ENCODE data around the gene PRR14. TPM values are rescaled to one million over a fixed set of nuclear protein-coding genes. Genes with fewer than 3 reads are reported as not detected.

PRR14 gene
- total RNA-seq, 4 donors from 2014 or later, result 8.8 to 28.4 (median 17.8) TPM

- no peaks in the 10 kb centered on the region for H3K9me3 ChIP-seq
- peaks cover 11% of the 10 kb centered on the region in 2 donors for H3K4me1 ChIP-seq
- TF ChIP-seq POLR2A (IDR thresholded peaks at IDR 0.05), result no peak
- no peak for TF ChIP-seq CTCF (IDR thresholded peaks at IDR 0.05 in 4 of 5, conservative IDR thresholded peaks at IDR 0.05 in 1 of 5)
- DNase-seq (no peak), ATAC-seq (no peak)
- H3K36me3 ChIP-seq, result peaks cover 3 to 87% of the 10 kb centered on the region in 2 donors
- H3K27me3 ChIP-seq, result no peaks in the 10 kb centered on the region
- in situ Hi-C loops (cut with MboI; ENCODE audit: low sequenced_read_pairs in 4 of 4) (no loop called here), intact Hi-C loops (cut with DNase I; ENCODE audit: low total_unique reads) (no loop called here)
- H3K4me3 ChIP-seq, result no peak overlapping the region
- no peak overlapping the region for H3K27ac ChIP-seq
These were observed 15.1 kb downstream of the PRR14 start for GRCh38 chr16:30665830-30666190.

- Histone ChIP-seq H3K4me3 (no peak overlapping the region), H3K4me1 (peaks cover 3% of the 10 kb centered on the region in 2 donors), H3K27ac (peak overlapping the region in 1 of 4 donors; percentile 26), H3K27me3 (no peaks in the 10 kb centered on the region), H3K9me3 (no peaks in the 10 kb centered on the region), H3K36me3 (peaks cover 3 to 83% of the 10 kb centered on the region in 2 donors)
- ATAC-seq (no peak), DNase-seq (no peak)
- in situ Hi-C loops (cut with MboI; ENCODE audit: low sequenced_read_pairs in 4 of 4), result no loop called here
- TF ChIP-seq CTCF (IDR thresholded peaks at IDR 0.05 in 4 of 5, conservative IDR thresholded peaks at IDR 0.05 in 1 of 5), result no peak
- no peak for TF ChIP-seq POLR2A (IDR thresholded peaks at IDR 0.05)
- intact Hi-C loops (cut with DNase I; ENCODE audit: low total_unique reads), result no loop called here
These were observed 15.9 kb downstream of the PRR14 start for GRCh38 chr16:30666681-30667080.

GRCh38 chr16:30667361-30667905 lies 16.7 kb downstream of the PRR14 start:
- in situ Hi-C loops (cut with MboI; ENCODE audit: low sequenced_read_pairs in 4 of 4), result no loop called here
- intact Hi-C loops (cut with DNase I; ENCODE audit: low total_unique reads), result no loop called here
- Histone ChIP-seq H3K27me3 (no peaks in the 10 kb centered on the region), H3K27ac (peak overlapping the region in 2 of 4 donors; percentile 26 to 29), H3K36me3 (peaks cover 3 to 80% of the 10 kb centered on the region in 2 donors), H3K9me3 (no peaks in the 10 kb centered on the region), H3K4me3 (no peak overlapping the region), H3K4me1 (no peaks in the 10 kb centered on the region)
- TF ChIP-seq POLR2A (IDR thresholded peaks at IDR 0.05), result no peak
- no peak for TF ChIP-seq CTCF (IDR thresholded peaks at IDR 0.05 in 4 of 5, conservative IDR thresholded peaks at IDR 0.05 in 1 of 5)
- DNase-seq, result no peak
- ATAC-seq, result peak in 1 of 2 donors; percentile 45

GRCh38 chr16:30668393-30668792 lies 17.6 kb downstream of the PRR14 start:
- Histone ChIP-seq H3K4me3 (no peak overlapping the region), H3K36me3 (peaks cover 3 to 71% of the 10 kb centered on the region in 2 donors), H3K9me3 (no peaks in the 10 kb centered on the region), H3K27ac (no peak overlapping the region), H3K27me3 (no peaks in the 10 kb centered on the region), H3K4me1 (no peaks in the 10 kb centered on the region)
- in situ Hi-C loops (cut with MboI; ENCODE audit: low sequenced_read_pairs in 4 of 4), result no loop called here
- intact Hi-C loops (cut with DNase I; ENCODE audit: low total_unique reads), result no loop called here
- TF ChIP-seq CTCF (IDR thresholded peaks at IDR 0.05 in 4 of 5, conservative IDR thresholded peaks at IDR 0.05 in 1 of 5) (no peak), POLR2A (IDR thresholded peaks at IDR 0.05) (no peak)
- DNase-seq (no peak), ATAC-seq (no peak)
